Suppressor macrophage (primary cell): ENCODE results near the gene ANKRD53.
"Not testable (repeated sequence)": the region's sequence is repeated elsewhere in the genome, so short reads cannot be mapped to it uniquely, and the experiment has no call there.

ENCODE experiments used
- DNase-seq, 4 experiments: peaks; one replicate each; pipeline ENCODE4 v3.0.0-alpha.2; 2020 to 2022

ANKRD53 gene

DNA sequence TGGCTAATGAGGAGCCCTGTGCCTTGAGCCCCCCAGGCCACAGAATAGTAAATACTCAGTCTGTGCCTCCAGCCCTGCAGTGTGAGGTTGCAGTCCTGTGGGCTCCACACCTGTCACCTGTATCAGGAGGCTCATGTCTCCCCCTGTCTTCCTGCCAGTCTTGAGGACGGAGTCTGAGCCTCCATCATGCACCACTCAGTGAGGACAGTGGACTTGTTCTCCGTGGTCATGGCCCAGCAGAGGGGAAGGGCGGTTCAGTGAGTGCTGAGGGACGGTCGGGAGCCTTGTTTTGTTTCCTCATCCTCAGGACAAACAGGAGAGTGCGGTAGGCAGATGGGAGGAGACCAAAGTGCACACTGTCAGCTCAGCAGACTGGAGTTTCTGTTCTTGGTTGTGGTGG lies 33.4 kb downstream of the ANKRD53 start:
- not testable (repeated sequence) for DNase-seq

DNA sequence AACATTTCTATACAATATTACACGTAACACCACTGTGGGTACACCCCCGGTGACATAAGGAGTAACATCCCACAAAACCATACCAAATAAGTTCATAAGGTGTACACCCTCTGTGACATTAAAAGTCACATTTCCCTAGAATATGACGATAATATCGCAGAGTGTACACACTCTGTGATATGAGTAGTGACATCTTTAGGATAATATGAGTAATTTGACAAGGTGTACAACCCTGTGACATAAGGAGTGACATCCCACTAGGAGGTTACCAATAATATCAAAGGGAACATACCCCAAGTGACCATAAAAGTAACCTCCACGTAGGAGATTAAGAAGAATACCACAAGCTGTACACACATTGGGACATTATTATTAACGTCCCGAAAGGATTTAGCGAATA lies 40.2 kb downstream of the ANKRD53 start:
- DNase-seq = no peak

DNA sequence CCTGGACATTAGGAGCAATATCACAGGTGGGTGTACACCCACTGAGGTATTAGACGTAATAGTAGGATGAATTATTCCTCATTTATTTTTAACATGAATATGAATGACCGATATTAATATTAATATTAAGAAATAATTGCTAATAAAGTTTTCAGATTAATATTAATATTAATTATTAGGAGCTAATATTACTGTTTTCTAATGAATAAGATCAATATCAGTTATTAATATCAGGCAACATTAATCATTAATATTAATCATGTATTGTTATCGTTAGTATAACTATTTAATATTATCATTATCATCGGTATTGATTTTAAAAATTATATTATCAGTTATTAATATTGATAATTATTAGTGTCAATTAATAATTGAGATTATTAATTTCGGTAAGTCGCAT lies 41.6 kb downstream of the ANKRD53 start:
- DNase-seq = not testable (repeated sequence)

DNA sequence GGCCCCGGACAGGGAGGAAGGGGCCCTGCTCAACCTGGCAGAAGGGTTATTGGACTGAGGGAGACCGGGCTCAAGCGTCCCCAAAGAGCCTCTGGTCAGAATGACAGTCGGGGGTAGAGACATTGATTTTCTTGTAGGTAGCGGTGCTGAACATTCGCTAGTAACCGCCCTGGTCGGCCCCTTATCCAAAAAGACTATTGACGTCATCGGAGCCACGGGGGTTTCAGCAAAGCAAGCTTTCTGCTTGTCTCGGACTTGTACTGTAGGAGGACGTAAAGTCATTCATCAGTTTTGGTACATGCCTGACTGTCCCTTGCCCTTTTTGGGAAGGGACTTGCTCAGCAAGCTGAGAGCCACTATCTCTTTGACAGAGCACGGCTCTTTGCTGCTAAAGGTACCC lies 43.0 kb downstream of the ANKRD53 start:
- DNase-seq = not testable (repeated sequence)

DNA sequence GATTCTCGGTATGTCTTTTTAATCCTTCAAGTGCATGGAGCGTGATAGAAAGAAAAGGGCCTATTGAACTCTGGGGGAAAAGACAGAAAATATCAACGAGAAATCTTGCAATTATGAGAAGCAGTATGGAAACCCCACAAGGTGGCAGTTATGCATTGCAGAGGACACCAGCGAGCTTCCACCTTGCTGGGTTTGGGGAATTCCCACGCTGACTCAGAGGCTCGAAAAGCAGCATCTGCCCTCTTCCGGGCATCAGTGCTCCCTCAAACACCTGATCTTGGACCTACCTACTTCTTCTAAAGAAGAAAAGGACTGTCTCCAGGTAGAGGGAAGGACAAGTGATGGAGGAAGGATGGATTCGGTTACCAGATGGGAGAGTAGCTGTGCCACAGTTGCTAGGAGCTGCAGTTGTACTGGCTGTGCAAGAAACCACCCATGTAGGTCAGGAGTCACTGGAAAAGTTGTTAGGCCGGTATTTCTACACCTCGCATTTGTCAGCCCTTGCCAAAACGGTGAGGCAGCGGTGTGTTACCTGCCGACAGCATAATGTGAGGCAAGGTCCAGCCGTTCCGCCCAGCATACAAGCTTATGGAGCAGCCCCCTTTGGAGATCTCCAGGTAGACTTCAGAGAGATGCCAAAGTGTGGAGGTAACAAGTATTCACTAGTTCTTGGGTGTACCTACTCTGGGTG lies 45.3 kb downstream of the ANKRD53 start:
- DNase-seq = peak in 3 of 4 experiments; percentile 16 to 36 (median 22)
